Epithelial cell of proximal tubule (primary cell): ENCODE data around the gene PBX1. TPM values are rescaled to one million over a fixed set of nuclear protein-coding genes. Genes with fewer than 3 reads are reported as not detected.
A peak's percentile ranks its signal among the peaks of the same experiment; 100 is the strongest.

Source experiments
- DNase-seq: peaks from one replicate; pipeline ENCODE4 v3.0.0-alpha.2; 2011; ENCODE audit warnings: low read depth
- H3K4me3 ChIP-seq: 2 replicates; pipeline ENCODE4 v1.5.1; 2011; ENCODE audit warnings: low read depth, mild to moderate bottlenecking, low read length
- CTCF ChIP-seq: conservative IDR thresholded peaks from 2 replicates; pipeline ENCODE4 v1.5.1; 2012; ENCODE audit warnings: low read depth, mild to moderate bottlenecking, low read length
- total RNA-seq: library from RNA; depleted of rRNA; stranded (reverse); fragments of >200 nt; gene quantifications from 2 replicates; pipeline ENCODE4 v1.2.3, GENCODE V29; 2015

Gene PBX1
- total RNA-seq, 1 donor from 2014 or later = 3.0 TPM

- no peak for DNase-seq
- peak overlapping the region; percentile 56 for H3K4me3 ChIP-seq
- TF ChIP-seq CTCF = no peak
Observed at GRCh38 chr1:164563721-164564360, 4.9 kb downstream of the PBX1 start.

GRCh38 chr1:164564378-164564777 lies 5.4 kb downstream of the PBX1 start:
- DNase-seq = no peak
- TF ChIP-seq CTCF = no peak
- peak overlapping the region; percentile 56 for H3K4me3 ChIP-seq

GRCh38 chr1:164565357-164565756 lies 6.4 kb downstream of the PBX1 start:
- no peak for DNase-seq
- H3K4me3 ChIP-seq = peak overlapping the region; percentile 10
- no peak for TF ChIP-seq CTCF

GRCh38 chr1:164567774-164568173 lies 8.8 kb downstream of the PBX1 start:
- TF ChIP-seq CTCF = no peak
- DNase-seq = no peak
- no peak overlapping the region for H3K4me3 ChIP-seq

- no peak overlapping the region for H3K4me3 ChIP-seq
- DNase-seq = no peak
- TF ChIP-seq CTCF = no peak
Observed at GRCh38 chr1:164569241-164569640, 10.3 kb downstream of the PBX1 start.

- H3K4me3 ChIP-seq = no peak overlapping the region
- DNase-seq = no peak
- no peak for TF ChIP-seq CTCF
Observed at GRCh38 chr1:164569866-164570265, 10.9 kb downstream of the PBX1 start.

GRCh38 chr1:164571333-164571732 lies 12.3 kb downstream of the PBX1 start:
- no peak for DNase-seq
- no peak for TF ChIP-seq CTCF
- no peak overlapping the region for H3K4me3 ChIP-seq
